Measurements from ENCODE around the gene SCIN.
A peak's percentile ranks its signal among the peaks of the same experiment; 100 is the strongest.
"Not testable (repeated sequence)": the region's sequence is repeated elsewhere in the genome, so short reads cannot be mapped to it uniquely, and the experiment has no call there.

The SCIN gene

GRCh38 chr7:12650080-12650479 is 79.6 kb downstream of the SCIN start:
- DNase-seq: no peak

- no peak for DNase-seq
Measured at GRCh38 chr7:12653110-12653509, 82.6 kb downstream of the SCIN start.

- DNase-seq: no peak
Measured at GRCh38 chr7:12653518-12653917, 83.0 kb downstream of the SCIN start.

GRCh38 chr7:12655161-12655560 is 84.6 kb downstream of the SCIN start:
- DNase-seq: no peak

GRCh38 chr7:12660423-12660822 is 89.9 kb downstream of the SCIN start:
- DNase-seq: not testable (repeated sequence)

- not testable (repeated sequence) for DNase-seq
Measured at GRCh38 chr7:12660986-12661385, 90.5 kb downstream of the SCIN start.

GRCh38 chr7:12661581-12661980 is 91.1 kb downstream of the SCIN start:
- no peak for DNase-seq

- DNase-seq: no peak
Measured at GRCh38 chr7:12670000-12670729, 99.6 kb downstream of the SCIN start.

- DNase-seq: no peak
Measured at GRCh38 chr7:12670743-12671520, 100.4 kb downstream of the SCIN start.

GRCh38 chr7:12673436-12673835 is 102.9 kb downstream of the SCIN start:
- DNase-seq: not testable (repeated sequence)

- DNase-seq: no peak
Measured at GRCh38 chr7:12674053-12674452, 103.5 kb downstream of the SCIN start.

- peak in 1 of 2 experiments; percentile 28 for DNase-seq
Measured at GRCh38 chr7:12674861-12675260, 104.3 kb downstream of the SCIN start.

GRCh38 chr7:12683678-12684585 is 113.4 kb downstream of the SCIN start:
- DNase-seq: no peak

- DNase-seq: no peak
Measured at GRCh38 chr7:12684733-12685132, 114.2 kb downstream of the SCIN start.

- peak; percentile 31 to 32 for DNase-seq
Measured at GRCh38 chr7:12685550-12685949, 115.0 kb downstream of the SCIN start.

GRCh38 chr7:12686234-12686890 is 115.8 kb downstream of the SCIN start:
- DNase-seq: peak; percentile 98

- DNase-seq: peak; percentile 93 to 94
Measured at GRCh38 chr7:12686891-12687717, 116.6 kb downstream of the SCIN start, which contains the start of gene ARL4A. Gene ARL4A, plus strand, starts transcription at chr7:12687633. Its CDS starts 622 bp downstream, at chr7:12688255.

- no peak for DNase-seq
Measured at GRCh38 chr7:12687718-12688171, 117.2 kb downstream of the SCIN start.

GRCh38 chr7:12688485-12689170 is 118.1 kb downstream of the SCIN start:
- DNase-seq: not testable (repeated sequence)

- DNase-seq: no peak
Measured at GRCh38 chr7:12689451-12689850, 118.9 kb downstream of the SCIN start.

All from activated T-cell treated with anti-CD3 and anti-CD28 coated beads, Interleukin-2, amount 50 U/mL, for 48 hours (primary cell).